CD4-positive, alpha-beta T cell treated with Interleukin-17A for 1 hour (primary cell): Measurements from ENCODE around the gene RUVBL1.

Experiments used
- DNase-seq: peaks from one replicate; pipeline ENCODE4 v3.0.0-alpha.2; 2020

RUVBL1 gene

GRCh38 chr3:128081846-128082245, 41.8 kb downstream of the RUVBL1 start:
- DNase-seq = no peak

- DNase-seq = no peak
Measured at GRCh38 chr3:128081226-128081625, 42.4 kb downstream of the RUVBL1 start.

GRCh38 chr3:128080323-128081080, 43.1 kb downstream of the RUVBL1 start:
- no peak for DNase-seq

- no peak for DNase-seq
Measured at GRCh38 chr3:128079823-128080222, 43.8 kb downstream of the RUVBL1 start.

GRCh38 chr3:128078875-128079274, 44.7 kb downstream of the RUVBL1 start:
- no peak for DNase-seq

GRCh38 chr3:128078322-128078721, 45.3 kb downstream of the RUVBL1 start:
- DNase-seq = no peak

GRCh38 chr3:128077665-128078064, 45.9 kb downstream of the RUVBL1 start:
- DNase-seq = no peak

- no peak for DNase-seq
Measured at GRCh38 chr3:128077202-128077624, 46.4 kb downstream of the RUVBL1 start.

GRCh38 chr3:128076483-128077201, 47.0 kb downstream of the RUVBL1 start:
- DNase-seq = no peak

- peak; percentile 82 for DNase-seq
Measured at GRCh38 chr3:128075522-128076482, 47.8 kb downstream of the RUVBL1 start.

- no peak for DNase-seq
Measured at GRCh38 chr3:128074851-128075521, 48.6 kb downstream of the RUVBL1 start.

GRCh38 chr3:128073807-128074206, 49.8 kb downstream of the RUVBL1 start:
- DNase-seq = no peak

GRCh38 chr3:128073185-128073725, 50.4 kb downstream of the RUVBL1 start:
- no peak for DNase-seq

- DNase-seq = no peak
Measured at GRCh38 chr3:128072454-128073184, 51.0 kb downstream of the RUVBL1 start.

GRCh38 chr3:128071771-128072453, 51.7 kb downstream of the RUVBL1 start:
- DNase-seq = no peak

- DNase-seq = no peak
Measured at GRCh38 chr3:128070898-128071591, 52.6 kb downstream of the RUVBL1 start.

- no peak for DNase-seq
Measured at GRCh38 chr3:128069271-128069670, 54.3 kb downstream of the RUVBL1 start.

GRCh38 chr3:128068156-128068620, 55.4 kb downstream of the RUVBL1 start:
- DNase-seq = peak; percentile 57

- DNase-seq = no peak
Measured at GRCh38 chr3:128067489-128067888, 56.1 kb downstream of the RUVBL1 start.

GRCh38 chr3:128066676-128067075, 56.9 kb downstream of the RUVBL1 start:
- DNase-seq = no peak
